Measurements from ENCODE around the gene RAB7B. TPM values are rescaled to one million over a fixed set of nuclear protein-coding genes. Genes with fewer than 3 reads are reported as not detected.

Gene RAB7B
- total RNA-seq, 1 experiment from 2014 or later: 3.4 TPM

DNA sequence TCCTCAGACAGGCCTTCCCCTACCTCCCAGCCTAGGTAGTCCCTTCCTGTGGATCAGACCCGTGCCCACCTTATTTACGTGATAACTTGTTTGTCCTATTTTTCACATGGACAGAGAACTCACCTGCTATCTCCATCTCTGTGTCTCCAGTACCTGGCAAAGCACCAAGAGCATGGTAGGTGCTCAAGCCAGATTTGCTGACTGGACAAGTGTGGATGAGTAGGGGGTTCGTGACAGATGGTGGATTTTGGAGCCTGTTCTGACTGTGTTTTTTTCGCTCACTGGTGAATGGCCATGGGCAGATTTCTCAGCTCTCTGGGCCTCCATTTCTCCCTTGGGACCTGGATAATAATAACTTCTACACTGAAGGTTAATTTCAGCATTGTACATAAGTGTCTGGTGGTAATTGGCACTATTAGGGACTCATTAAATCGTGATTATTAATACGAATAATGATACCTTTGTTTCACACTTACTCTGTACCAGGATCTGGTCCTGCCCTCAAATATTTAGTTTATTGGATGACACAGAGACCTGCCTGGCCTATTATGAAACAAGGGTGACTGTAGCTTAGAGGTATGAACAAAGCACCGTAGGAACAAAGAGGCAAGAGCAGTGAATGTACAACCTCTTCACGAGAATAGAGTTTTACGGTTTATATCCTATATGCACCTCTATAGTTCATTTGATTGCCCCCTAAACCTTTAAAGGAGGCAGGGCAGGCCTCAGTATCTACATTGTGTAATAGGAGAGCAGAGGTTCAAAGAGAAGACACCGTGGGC is 35.5 kb downstream of the RAB7B start:
- in situ Hi-C loops (cut with HindIII; ENCODE audit: low pct_unique_long_range_greater_than_20kb, low sequenced_read_pairs): no loop called here
- DNase-seq (ENCODE audit: low read depth, low spot score): no peak

DNA sequence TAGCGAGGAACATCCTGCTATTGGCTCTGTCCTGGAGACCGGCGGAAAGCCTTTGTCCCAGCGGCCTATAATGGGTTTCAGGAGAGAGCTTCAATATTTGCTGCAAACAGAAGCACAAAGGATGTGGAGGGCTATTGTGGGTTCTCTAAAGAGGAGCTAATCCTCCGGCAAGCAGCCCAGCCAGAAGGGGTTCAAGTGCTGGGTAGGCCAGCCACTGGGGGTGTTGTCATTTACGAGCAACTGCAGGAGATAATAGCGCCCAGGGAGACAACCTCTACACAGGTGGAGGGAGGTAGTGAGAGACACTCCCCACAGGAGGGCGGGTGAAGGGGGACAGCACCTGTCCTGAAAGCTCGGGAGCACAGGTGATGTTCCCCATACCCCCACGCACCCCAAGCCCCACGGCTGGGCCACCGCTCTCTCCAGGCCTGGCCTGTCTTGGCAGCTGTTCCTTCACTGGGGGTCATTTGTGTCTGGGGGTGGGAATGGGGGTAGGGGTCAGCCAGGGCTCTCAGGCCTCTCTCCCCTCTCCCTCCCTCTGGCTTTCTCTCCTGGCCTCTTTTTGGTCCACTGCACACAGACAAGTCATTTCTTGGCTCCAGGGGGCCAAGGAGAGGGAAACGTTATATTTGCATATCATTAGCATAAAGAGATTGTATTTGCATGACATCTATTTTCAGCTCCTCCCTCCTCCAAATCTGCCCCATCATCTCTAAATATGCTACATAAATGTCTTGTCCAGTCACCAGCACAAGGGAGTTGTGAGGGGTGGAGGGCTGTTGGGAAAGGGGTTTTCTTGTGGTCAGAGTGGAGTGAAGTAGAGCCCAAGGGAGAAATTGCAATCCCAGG is 37.9 kb downstream of the RAB7B start:
- in situ Hi-C loops (cut with HindIII; ENCODE audit: low pct_unique_long_range_greater_than_20kb, low sequenced_read_pairs): no loop called here
- no peak for DNase-seq (ENCODE audit: low read depth, low spot score)

- DNase-seq (ENCODE audit: low read depth, low spot score): no peak
- in situ Hi-C loops (cut with HindIII; ENCODE audit: low pct_unique_long_range_greater_than_20kb, low sequenced_read_pairs): no loop called here
Measured at GRCh38 chr1:205963352-205964155, 39.6 kb downstream of the RAB7B start.

DNA sequence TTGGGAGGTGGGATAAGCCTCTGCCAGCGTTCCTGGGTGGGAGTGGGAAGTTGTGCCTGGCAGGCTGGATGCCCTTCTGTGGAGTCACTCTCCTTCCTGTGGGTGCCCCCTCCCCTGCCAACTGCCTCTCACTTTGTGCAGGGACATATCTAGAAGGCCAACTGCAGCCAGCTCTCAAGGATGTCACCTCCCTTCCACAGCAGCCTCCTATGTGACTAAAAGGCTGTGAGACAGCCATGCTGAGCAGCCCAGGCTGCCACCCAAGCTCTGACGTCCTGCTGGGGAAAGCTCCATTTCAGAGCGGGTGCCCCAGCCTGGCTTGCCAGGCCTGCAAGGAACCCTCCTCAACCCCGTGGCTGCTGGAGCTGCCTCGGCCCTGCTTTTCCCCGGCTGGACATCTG is 40.4 kb downstream of the RAB7B start:
- in situ Hi-C loops (cut with HindIII; ENCODE audit: low pct_unique_long_range_greater_than_20kb, low sequenced_read_pairs): no loop called here

DNA sequence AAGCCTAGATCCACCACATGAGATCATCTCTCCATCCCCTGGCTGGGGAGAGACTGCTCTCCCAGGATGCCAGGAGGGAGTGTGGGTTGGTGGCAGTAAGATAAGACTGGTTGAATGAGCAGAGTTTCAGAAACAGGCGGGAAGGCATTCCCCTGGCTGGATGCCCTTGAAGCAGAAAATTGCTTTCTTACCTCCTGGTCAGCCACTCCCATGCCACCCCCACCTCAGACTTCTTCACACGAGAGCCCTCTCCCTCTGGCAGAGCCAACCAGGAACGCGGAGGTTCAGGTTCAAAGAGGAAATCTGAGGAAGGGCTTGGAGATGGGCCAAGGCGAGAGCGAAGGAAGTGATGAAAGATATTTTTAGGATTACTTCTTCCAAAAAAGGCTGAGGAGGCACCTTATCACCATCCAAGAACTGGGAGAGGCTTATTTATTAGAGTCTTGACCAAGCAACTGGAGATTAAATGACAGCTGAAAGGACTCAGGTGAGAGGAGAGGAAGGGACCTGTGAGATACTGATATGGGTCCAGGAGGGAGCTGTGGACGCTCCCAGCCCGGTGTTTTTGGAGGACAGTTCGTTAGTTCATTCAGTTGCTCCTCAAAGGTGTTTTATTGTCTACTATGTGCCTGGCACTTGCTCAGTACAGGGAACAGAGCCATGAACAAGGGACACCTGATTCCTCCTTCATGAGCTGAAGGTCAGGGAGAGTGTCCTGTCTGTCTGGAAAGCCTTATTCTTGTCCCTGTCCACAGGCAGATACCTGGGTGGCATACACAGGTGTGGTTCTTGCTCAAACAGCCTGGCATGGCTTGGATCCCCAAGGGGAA is 41.0 kb downstream of the RAB7B start:
- in situ Hi-C loops (cut with HindIII; ENCODE audit: low pct_unique_long_range_greater_than_20kb, low sequenced_read_pairs): no loop called here
- DNase-seq (ENCODE audit: low read depth, low spot score): no peak

More for the DNA sequence above, 40.4 kb downstream of the RAB7B start:
- no peak for DNase-seq (ENCODE audit: low read depth, low spot score)

DNA sequence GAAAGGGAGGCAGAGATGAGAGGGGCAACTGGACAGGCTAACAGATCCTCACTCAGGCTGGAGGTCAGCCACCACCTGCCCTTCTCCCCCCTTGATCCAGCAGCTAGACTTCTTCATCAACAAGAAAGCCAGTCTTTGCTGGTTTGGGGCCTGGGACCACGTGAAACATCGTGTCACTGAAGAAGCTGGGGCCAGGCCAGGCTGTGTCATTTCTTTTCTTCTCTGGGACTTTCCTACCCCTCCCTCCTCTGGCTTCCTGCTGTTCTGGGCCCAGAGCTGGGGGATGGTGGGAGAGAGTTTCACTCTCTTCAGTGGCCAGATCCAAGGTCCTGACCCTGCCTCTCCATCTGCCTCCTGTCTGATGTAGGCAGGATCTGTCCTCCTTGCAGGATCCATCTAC is 41.8 kb downstream of the RAB7B start:
- DNase-seq (ENCODE audit: low read depth, low spot score): no peak
- in situ Hi-C loops (cut with HindIII; ENCODE audit: low pct_unique_long_range_greater_than_20kb, low sequenced_read_pairs): no loop called here

DNA sequence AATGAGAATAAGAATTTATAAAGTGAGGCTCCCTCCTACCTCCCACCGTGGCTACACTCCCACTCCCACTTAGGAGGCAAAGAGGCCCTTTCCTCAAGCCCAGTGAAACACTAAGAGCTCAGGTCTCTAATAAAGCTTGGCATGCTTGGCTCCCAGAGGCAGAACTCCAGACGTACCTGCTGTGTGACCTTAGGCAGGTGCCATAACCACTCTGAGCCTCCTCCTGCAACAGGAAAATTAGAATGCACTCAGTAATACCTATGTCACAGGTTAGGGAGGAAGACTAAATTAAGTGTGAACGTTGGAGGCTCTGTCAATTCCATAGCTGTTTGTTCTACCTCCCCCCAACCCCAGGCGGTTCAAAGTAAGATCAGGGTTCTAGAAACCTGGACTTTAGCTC is 43.4 kb downstream of the RAB7B start:
- no peak for DNase-seq (ENCODE audit: low read depth, low spot score)
- in situ Hi-C loops (cut with HindIII; ENCODE audit: low pct_unique_long_range_greater_than_20kb, low sequenced_read_pairs): no loop called here

- DNase-seq (ENCODE audit: low read depth, low spot score): no peak
- in situ Hi-C loops (cut with HindIII; ENCODE audit: low pct_unique_long_range_greater_than_20kb, low sequenced_read_pairs): no loop called here
Measured at GRCh38 chr1:205955499-205955898, 47.7 kb downstream of the RAB7B start.

DNA sequence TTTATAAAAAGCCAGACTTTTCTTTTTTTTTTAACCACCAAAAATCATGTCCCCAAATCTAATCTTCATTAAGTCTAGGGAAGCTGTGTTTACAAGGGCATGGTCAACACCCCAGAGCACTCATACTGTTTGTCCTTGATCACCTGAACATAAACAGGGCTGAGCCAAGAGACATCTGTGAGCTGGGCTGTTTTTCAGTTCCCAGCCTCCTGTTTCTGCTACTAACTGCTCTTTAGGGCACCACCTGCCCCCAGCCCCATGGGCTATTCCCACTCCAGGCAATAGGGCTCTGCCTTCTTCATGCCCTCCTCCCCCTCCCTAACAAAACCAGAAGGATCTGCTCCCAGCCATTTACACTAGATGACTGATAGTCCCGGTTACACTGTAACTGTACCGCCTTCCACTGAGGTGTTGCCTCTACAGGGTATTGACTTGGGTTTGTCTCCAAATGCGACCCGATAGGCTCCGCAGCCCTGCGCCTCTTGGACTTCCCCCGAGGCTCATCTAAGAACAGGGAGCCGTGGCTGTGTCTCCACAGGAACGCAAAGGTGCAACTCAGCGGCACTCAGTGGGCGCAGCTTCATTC is 48.3 kb downstream of the RAB7B start:
- no peak for DNase-seq (ENCODE audit: low read depth, low spot score)
- in situ Hi-C loops (cut with HindIII; ENCODE audit: low pct_unique_long_range_greater_than_20kb, low sequenced_read_pairs): no loop called here

DNA sequence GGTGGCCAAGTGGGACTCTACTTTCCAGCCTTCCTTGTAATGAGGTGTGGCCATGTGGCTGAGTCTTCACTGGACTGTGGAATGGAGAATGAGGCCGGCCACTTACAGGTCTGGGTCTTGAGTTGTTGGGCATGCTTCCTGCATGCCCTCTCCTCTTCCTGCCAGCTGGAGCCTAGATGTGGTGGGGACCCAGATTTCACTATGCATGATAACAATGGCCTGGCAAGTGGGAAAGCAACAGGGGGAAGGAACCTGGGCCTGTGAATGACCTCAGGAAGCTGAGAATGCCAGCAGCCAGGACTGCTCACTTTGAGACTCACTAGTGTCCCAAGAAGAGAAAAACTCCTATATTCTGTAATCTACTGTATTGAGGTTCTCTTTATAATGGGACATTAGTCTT is 51.4 kb downstream of the RAB7B start:
- no peak for DNase-seq (ENCODE audit: low read depth, low spot score)
- in situ Hi-C loops (cut with HindIII; ENCODE audit: low pct_unique_long_range_greater_than_20kb, low sequenced_read_pairs): no loop called here

DNA sequence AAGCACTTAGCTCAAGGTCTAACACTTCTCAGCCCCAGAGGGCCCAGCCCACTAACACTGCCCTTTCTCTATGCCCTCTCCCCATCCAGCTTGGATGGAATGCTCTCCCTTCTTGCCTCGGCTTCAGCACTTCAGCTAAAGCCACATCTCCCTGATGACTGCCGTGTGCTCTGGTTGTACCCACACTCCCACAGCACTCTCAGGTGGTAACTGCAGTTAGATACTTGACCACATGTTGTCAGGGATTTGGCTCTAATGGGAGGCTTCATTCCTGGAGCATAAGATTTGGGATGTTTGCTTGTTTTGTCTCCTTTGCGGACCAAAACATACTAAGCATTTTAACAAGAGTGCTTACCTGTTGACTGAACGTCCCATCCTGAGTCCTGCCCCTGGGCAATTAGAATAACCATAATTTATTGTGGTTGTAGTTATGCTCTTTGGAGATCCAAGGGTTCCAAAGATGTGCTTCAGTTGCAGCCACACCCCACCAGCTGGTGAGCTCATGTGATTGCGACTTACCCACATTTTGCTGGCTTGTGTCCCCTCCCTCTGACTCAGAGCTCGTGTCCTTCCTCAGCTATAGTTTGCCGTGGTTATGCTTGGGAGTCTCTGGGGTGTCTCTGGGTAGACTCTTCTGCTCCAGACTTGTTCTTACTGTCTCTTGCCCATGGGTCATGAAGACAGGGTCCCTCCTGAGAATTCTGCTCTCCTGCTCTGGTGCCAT is 52.2 kb downstream of the RAB7B start:
- in situ Hi-C loops (cut with HindIII; ENCODE audit: low pct_unique_long_range_greater_than_20kb, low sequenced_read_pairs): no loop called here
- DNase-seq (ENCODE audit: low read depth, low spot score): no peak

GRCh38 chr1:205950280-205950679 is 52.9 kb downstream of the RAB7B start:
- DNase-seq (ENCODE audit: low read depth, low spot score): no peak
- in situ Hi-C loops (cut with HindIII; ENCODE audit: low pct_unique_long_range_greater_than_20kb, low sequenced_read_pairs): no loop called here

DNA sequence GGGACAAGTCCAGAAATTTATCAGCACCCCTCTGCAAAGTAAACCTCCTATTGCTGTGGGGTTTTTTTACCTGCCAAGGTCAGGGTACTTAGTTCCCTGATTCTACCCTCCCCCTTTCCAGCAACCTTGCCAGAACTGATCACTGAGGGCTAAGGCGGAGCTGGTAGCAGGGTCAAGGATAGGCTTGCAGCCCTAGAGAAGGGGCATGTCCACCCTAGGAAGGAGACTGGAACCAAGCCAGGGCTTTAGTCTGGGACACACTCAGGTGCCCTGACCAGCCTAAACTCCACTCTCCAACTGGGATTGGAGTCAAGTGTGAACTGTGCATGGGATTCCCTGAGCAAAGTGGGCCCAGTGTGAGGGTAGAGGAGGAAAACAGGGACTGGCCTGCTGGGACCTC is 53.4 kb downstream of the RAB7B start:
- in situ Hi-C loops (cut with HindIII; ENCODE audit: low pct_unique_long_range_greater_than_20kb, low sequenced_read_pairs): no loop called here
- DNase-seq (ENCODE audit: low read depth, low spot score): no peak

GRCh38 chr1:205948886-205949285 is 54.3 kb downstream of the RAB7B start:
- in situ Hi-C loops (cut with HindIII; ENCODE audit: low pct_unique_long_range_greater_than_20kb, low sequenced_read_pairs): no loop called here
- DNase-seq (ENCODE audit: low read depth, low spot score): no peak

GRCh38 chr1:205948039-205948438 is 55.2 kb downstream of the RAB7B start:
- DNase-seq (ENCODE audit: low read depth, low spot score): no peak
- in situ Hi-C loops (cut with HindIII; ENCODE audit: low pct_unique_long_range_greater_than_20kb, low sequenced_read_pairs): no loop called here

DNA sequence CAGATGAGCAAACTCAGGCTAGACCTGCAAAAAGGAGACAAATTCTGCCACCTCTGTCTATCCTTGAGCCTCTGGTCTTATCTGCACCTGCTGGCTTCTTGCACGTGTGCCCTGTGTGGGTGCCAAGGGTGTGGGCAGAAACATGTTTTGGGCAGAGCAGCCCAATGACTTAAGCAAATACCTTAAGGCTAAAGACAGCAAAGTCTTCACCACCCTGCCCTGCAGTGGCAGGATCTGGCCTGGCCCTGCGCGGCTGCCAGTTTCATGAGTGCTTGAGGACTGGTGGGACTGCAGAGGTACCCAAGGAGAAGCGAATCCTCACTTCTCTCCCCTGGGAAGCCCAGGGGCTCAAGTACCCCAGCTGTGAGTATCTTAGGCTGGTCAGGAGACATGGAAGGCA is 56.2 kb downstream of the RAB7B start:
- in situ Hi-C loops (cut with HindIII; ENCODE audit: low pct_unique_long_range_greater_than_20kb, low sequenced_read_pairs): no loop called here
- no peak for DNase-seq (ENCODE audit: low read depth, low spot score)

All from SK-MEL-5 (cell line).